Rectal smooth muscle tissue (tissue), 1 donor: ENCODE data around the gene SNX30.

Experiments
- H3K27ac ChIP-seq: one replicate; pipeline ENCODE4 v1.7.0; 2013; ENCODE audit warnings: low read depth, low read length, inconsistent platforms
- H3K27me3 ChIP-seq: one replicate; pipeline ENCODE4 v1.7.0; 2013; ENCODE audit warnings: low read length; ENCODE audit not compliant: control insufficient read depth, insufficient read depth
- H3K36me3 ChIP-seq: one replicate; pipeline ENCODE4 v1.7.0; 2013; ENCODE audit warnings: low read length; ENCODE audit not compliant: control insufficient read depth, insufficient read depth
- H3K4me1 ChIP-seq: one replicate; pipeline ENCODE4 v1.7.0; 2013; ENCODE audit warnings: low read length; ENCODE audit not compliant: control insufficient read depth, insufficient read depth
- H3K4me3 ChIP-seq: one replicate; pipeline ENCODE4 v1.7.0; 2013; ENCODE audit warnings: low read length
- H3K9ac ChIP-seq: one replicate; pipeline ENCODE4 v1.7.0; 2013; ENCODE audit warnings: low read length

SNX30 gene

GRCh38 chr9:112891521-112891920 is 141.0 kb downstream of the SNX30 start:
- Histone ChIP-seq H3K4me3 (no peak overlapping the region), H3K4me1 (no peaks in the 10 kb centered on the region), H3K27ac (no peak overlapping the region), H3K36me3 (no peaks in the 10 kb centered on the region), H3K9ac (no peak overlapping the region), H3K27me3 (peaks cover 10% of the 10 kb centered on the region)

- Histone ChIP-seq H3K27me3 (peaks cover 10% of the 10 kb centered on the region), H3K4me1 (no peaks in the 10 kb centered on the region), H3K36me3 (no peaks in the 10 kb centered on the region), H3K27ac (no peak overlapping the region), H3K9ac (no peak overlapping the region), H3K4me3 (no peak overlapping the region)
These were observed 142.4 kb downstream of the SNX30 start for GRCh38 chr9:112892981-112893380.

DNA sequence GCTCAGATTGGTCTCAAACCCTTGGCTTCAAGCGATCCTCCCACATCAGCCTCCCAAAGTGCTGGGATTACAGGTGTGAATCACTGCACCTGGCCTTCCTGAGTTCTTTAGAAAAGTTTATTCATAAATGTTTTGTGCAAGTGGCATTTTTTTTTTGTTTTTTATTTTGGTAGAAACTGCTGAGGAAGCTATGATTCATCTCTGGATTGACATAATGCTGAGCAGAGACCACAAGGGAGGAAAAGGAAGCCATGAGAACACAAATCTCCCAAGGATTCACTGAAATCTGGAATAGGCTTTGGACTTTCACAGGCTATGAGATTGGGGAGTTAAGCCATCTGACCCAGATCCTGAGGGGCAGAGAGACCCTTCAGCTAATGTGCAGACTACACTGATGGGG is 143.5 kb downstream of the SNX30 start:
- Histone ChIP-seq H3K4me3 (no peak overlapping the region), H3K36me3 (no peaks in the 10 kb centered on the region), H3K27me3 (peaks cover 10% of the 10 kb centered on the region), H3K9ac (no peak overlapping the region), H3K4me1 (no peaks in the 10 kb centered on the region), H3K27ac (no peak overlapping the region)

DNA sequence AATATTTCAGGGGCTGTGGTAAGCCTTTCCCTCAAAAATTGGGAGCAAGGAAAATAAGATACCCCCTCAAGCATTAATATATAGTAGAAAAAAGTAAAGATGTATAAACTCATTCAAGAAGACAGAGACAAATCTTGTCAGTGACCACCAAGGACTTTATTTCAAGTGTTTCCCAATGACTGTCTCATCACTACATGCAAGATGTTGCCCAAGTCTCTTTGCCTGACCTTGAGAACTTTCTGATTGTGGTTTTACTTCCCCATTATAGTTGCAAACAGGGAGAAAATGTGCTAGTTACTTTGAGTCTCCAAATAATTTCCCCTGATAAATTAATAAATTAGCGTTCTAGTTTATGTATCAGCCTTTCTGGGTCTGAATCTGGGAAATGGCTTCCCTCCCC is 144.1 kb downstream of the SNX30 start:
- H3K9ac ChIP-seq = no peak overlapping the region
- H3K27me3 ChIP-seq = peaks cover 8% of the 10 kb centered on the region
- no peak overlapping the region for H3K27ac ChIP-seq
- H3K4me3 ChIP-seq = no peak overlapping the region
- no peaks in the 10 kb centered on the region for H3K36me3 ChIP-seq
- no peaks in the 10 kb centered on the region for H3K4me1 ChIP-seq

DNA sequence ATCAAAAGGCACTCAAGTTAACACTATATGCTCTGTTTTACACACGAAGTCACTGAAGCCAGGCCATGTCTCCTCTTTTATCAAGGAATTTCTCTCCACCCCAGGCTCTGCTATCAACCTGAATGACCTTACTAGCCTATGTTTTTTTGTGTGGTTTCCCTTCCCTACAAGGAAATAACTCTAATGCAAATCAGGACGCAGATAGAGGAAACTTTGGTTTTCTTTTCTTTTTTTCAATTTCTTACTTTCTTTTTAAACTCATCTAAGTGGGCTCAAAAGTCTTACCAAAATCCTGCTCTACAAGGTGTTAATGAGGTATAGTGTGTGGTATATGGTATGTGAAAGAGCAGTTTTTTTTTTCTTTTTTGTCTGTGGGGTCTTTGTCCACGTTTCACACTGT is 145.6 kb downstream of the SNX30 start:
- H3K9ac ChIP-seq = no peak overlapping the region
- H3K27ac ChIP-seq = no peak overlapping the region
- H3K36me3 ChIP-seq = no peaks in the 10 kb centered on the region
- H3K4me1 ChIP-seq = no peaks in the 10 kb centered on the region
- H3K27me3 ChIP-seq = peaks cover 2% of the 10 kb centered on the region
- no peak overlapping the region for H3K4me3 ChIP-seq

DNA sequence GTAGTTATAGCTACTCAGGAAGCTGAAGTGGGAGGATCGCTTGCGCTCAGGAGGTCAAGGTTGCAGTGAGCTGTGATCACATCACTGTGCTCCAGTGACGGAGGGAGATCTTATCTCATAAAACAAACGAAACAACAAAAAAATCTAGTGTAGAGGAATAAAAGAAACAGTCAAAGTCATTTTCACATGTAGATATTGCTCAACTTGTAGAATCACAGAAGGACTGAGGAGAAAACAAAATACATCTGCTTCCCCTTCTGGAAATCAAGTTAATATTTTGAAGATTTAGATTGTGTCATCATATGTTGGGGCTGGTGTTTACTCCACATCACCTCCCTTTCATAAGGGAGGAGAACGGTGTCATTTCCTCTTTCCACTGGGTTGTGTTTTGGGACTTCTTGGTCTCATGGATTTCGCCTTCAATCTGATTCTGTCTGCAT is 148.3 kb downstream of the SNX30 start:
- Histone ChIP-seq H3K9ac (no peak overlapping the region), H3K4me1 (no peaks in the 10 kb centered on the region), H3K4me3 (no peak overlapping the region), H3K36me3 (no peaks in the 10 kb centered on the region), H3K27ac (no peak overlapping the region), H3K27me3 (no peaks in the 10 kb centered on the region)

- Histone ChIP-seq H3K27me3 (no peaks in the 10 kb centered on the region), H3K4me1 (no peaks in the 10 kb centered on the region), H3K4me3 (no peak overlapping the region), H3K36me3 (no peaks in the 10 kb centered on the region), H3K9ac (no peak overlapping the region), H3K27ac (no peak overlapping the region)
These were observed 149.9 kb downstream of the SNX30 start for GRCh38 chr9:112900488-112900887.

DNA sequence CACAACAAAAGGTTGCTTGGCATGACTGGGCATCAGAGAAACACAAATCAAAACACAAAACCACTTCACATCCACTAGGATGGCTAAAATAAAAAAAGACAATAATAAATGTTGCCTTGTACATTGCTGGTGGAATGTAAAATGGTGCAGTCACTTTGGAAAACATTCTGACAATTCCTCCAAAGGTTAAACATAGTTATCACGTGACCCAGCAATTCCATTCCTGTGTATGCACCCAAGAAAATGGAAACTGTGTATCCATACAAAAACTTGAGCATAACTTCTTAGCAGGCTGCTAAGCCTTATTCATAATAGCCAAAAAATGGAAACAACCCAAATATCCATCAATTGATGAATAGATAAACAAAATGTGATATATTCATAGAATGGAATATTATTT is 150.3 kb downstream of the SNX30 start:
- Histone ChIP-seq H3K4me1 (no peaks in the 10 kb centered on the region), H3K27ac (no peak overlapping the region), H3K9ac (no peak overlapping the region), H3K4me3 (no peak overlapping the region), H3K36me3 (no peaks in the 10 kb centered on the region), H3K27me3 (no peaks in the 10 kb centered on the region)

- H3K4me1 ChIP-seq = no peaks in the 10 kb centered on the region
- H3K27me3 ChIP-seq = no peaks in the 10 kb centered on the region
- no peak overlapping the region for H3K9ac ChIP-seq
- H3K27ac ChIP-seq = no peak overlapping the region
- no peak overlapping the region for H3K4me3 ChIP-seq
- H3K36me3 ChIP-seq = no peaks in the 10 kb centered on the region
These were observed 154.5 kb downstream of the SNX30 start for GRCh38 chr9:112905084-112905483.

- Histone ChIP-seq H3K36me3 (no peaks in the 10 kb centered on the region), H3K9ac (no peak overlapping the region), H3K27me3 (no peaks in the 10 kb centered on the region), H3K27ac (no peak overlapping the region), H3K4me3 (no peak overlapping the region), H3K4me1 (no peaks in the 10 kb centered on the region)
These were observed 161.2 kb downstream of the SNX30 start for GRCh38 chr9:112911736-112912135.

- no peak overlapping the region for H3K4me3 ChIP-seq
- H3K27me3 ChIP-seq = no peaks in the 10 kb centered on the region
- no peaks in the 10 kb centered on the region for H3K4me1 ChIP-seq
- no peak overlapping the region for H3K27ac ChIP-seq
- H3K36me3 ChIP-seq = no peaks in the 10 kb centered on the region
- H3K9ac ChIP-seq = no peak overlapping the region
These were observed 162.1 kb downstream of the SNX30 start for GRCh38 chr9:112912636-112913035.

- H3K4me1 ChIP-seq = no peaks in the 10 kb centered on the region
- no peak overlapping the region for H3K4me3 ChIP-seq
- no peaks in the 10 kb centered on the region for H3K36me3 ChIP-seq
- no peaks in the 10 kb centered on the region for H3K27me3 ChIP-seq
- no peak overlapping the region for H3K27ac ChIP-seq
- H3K9ac ChIP-seq = no peak overlapping the region
These were observed 162.8 kb downstream of the SNX30 start for GRCh38 chr9:112913326-112913725.

- Histone ChIP-seq H3K4me3 (no peak overlapping the region), H3K4me1 (no peaks in the 10 kb centered on the region), H3K27me3 (no peaks in the 10 kb centered on the region), H3K36me3 (no peaks in the 10 kb centered on the region), H3K27ac (no peak overlapping the region), H3K9ac (no peak overlapping the region)
These were observed 164.0 kb downstream of the SNX30 start for GRCh38 chr9:112914524-112914923.
